A549 treated with AZD9567 at 1 μM for 4 hours (cell line): ENCODE results near the gene C17orf113. TPM values are rescaled to one million over a fixed set of nuclear protein-coding genes. Genes with fewer than 3 reads are reported as not detected.

Experiments
- total RNA-seq: library from RNA; stranded (reverse); fragments of 200-300 nt; extraction: Qiagen RNA extraction; gene quantifications from 5 replicates; pipeline ENCODE4 v1.2.3, GENCODE V29; 2022; ENCODE audit not compliant: insufficient read depth

Gene C17orf113
- 0.48 to 0.79 TPM (median 0.51 TPM) in 5 replicates for total RNA-seq

DNA sequence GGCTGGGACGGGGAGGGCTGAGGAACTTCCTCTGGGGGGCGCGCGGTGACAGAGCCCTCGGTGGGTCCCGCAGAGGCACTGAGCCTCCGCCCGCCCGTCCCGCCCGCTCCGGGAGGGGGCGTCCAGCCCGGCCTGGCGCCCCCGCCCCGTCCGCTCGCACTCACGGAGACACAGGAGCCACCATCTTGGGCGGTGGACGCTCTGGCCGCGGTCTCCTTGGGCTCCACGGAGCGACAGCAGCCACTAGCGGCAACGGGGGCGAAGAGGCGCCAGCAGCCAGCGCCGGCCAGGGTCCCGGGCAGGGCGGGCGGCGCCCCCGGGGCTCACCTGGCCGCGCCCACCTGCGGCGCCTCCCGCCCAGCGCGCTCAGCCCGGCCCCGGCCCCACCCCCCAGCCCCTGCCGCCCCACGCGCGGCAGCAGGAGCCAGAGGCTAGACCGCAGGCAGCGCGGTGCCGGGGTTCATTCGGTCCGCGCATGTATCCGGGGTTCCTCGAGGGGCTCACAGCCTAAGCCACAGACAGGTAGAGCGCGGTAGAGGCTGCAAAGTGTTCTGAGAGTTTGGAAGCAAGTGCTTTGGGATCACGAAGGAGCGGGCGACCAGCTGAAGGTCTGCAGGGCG is at the start of gene C17orf113:
TSS of gene C17orf113 (minus strand) at position 209 of the 620 bp plus-strand sequence. CDS start 7,225 bp downstream, outside the sequence.

DNA sequence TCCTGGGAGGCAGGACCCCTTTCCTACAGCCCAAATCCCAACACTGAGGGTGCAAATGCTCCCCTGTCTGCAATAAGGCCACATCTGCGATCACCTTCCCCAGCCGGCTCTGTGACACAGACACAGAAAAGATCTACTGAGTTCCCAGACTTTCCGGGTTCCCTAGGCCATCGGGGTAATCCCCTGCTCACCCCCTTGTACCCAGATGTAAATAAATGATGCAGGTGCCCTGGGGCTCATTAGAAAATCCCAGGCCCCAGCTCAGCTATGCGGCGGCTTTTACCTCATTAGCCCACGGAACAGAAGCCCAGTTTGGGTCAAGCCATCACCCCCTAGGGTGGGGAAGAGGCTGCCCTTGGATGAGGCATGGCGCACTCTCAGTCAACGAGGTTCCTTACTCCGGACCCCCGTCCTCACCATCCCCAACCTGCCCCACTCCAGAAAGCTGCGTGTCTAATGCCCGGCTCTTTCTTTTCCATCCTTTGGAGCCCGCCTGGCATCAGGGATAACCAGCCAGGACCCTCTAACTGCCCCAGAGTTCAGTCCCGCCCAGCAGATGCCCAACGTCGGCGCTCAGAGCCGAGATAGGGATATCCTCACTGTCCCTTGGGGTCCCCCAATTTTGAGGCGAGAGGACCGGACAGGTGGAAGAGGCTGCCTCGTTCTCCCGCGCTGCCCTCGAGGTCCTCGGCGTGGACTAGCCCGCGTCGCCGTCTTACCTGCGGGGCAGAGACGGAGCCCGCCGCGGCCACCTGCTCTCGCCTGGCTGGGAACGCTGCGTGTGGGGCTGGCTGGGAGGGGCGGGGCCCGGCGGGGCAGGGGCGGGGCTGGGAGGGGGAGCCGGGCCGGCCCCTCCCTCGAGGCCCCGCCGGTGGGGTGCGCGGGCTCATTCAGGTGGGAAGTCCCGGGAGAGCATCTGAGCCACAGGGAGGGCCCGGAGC is 47.6 kb upstream of the C17orf113 start, which contains the start of gene ZNF385C:
TSS of gene ZNF385C (minus strand) at position 783 of the 941 bp plus-strand sequence. CDS start 35,417 bp downstream, outside the sequence.

DNA sequence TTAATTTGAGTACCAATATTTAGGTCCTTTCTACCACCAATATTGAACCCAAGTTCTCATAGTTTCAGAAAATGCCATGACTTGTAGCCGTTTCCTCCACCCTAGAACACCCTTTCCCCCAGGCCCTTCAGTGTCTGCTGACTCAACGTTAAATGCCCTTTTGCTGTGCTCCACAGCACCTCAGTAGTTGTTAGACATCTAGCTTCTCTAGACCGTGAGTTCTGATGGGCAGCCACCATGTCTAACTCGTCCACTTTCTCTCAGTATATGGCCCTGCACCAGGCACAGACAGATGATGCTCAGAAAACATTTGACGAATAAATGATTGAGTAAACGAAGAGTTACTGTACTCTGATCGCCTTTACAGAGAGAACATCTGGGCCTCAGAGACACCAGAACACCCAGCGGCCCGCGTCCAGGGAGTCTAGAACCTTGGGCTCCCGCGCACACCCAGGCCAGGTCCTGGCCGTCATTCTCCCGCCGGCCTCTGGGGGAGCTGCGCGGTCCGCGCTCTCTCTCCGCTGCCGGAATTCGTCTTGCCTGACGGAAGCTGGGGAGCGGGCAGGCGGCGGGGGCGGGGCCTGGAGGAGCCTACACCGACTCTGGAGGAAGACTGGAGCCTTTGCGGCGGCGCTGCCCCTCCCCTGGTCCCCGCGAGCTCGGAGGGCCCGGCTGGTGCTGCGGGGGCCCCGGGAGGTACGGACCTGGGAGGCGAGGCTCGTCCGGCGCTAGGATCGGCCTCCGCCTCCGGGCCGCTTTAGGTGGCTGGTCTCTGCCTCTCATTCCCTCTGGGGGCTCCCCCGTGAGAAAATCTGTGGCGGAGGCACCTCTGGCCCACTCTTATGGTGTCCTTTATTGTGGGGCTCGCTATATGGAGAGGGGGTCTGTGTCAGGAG is 30.6 kb downstream of the C17orf113 start, which contains the start of gene NKIRAS2:
TSS of gene NKIRAS2 (plus strand) at position 582 of the 896 bp plus-strand sequence. CDS start 1,488 bp downstream, outside the sequence.

DNA sequence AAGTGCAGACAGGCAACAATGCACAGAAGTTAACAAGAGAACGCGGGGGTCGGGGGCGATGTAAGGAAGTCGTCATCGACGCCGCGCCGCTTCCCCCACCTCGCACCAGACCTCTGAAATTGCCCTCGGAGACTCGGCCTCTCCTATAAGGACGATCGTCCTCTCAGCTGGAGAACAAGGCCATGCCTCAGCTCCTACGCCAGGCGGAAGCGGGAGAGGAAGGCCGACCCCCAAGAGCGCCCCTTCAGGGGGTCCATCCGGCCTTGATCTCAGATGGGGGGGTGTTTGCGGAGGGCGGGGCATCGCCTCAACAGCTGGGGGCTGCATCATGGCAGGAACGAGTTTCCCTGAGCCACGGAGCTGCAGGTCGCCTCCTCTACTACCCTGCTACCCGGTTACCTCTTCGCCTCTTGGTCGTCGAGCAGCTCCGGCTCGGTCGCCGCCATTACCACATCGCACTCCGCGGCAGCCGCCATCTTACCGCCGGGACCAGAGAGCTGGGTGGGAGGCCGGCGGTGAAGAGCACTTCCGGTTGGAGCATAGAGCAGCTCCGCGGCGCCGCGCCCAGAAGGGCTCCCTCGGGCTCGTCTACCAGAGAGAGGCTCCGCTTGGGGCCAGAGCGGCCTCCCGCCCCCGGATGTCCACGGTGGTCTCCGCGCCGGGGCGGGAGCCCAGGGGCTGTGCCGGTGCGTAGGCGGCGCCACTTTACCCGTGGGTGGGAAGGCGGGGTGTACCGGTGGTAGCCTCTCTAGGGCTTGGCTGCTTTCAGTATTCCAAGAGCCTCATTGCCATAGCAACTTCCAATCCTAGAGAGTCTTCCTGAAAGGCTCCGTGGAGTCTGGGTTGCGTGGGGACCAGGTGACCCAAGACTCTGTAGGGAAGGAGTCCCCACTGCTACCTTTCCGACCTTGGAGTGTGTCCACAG is 33.2 kb downstream of the C17orf113 start, which contains the start of gene DNAJC7:
TSS of gene DNAJC7 (minus strand) at position 499 of the 925 bp plus-strand sequence. CDS start at position 476, 23 bp downstream.

Other genes starting within 250 kb of the C17orf113 start
- gene P3H4, start 238.7 kb downstream of the C17orf113 start, total RNA-seq: 25.5 to 36.4 TPM (median 34.4 TPM) in 5 replicates
- 91.9 to 106 TPM (median 105 TPM) in 5 replicates for gene FKBP10, start 237.6 kb downstream of the C17orf113 start, total RNA-seq
- 97.2 to 149 TPM (median 112 TPM) in 5 replicates for gene NT5C3B, start 214.4 kb downstream of the C17orf113 start, total RNA-seq
- gene KLHL10, start 212.8 kb downstream of the C17orf113 start, total RNA-seq: 0.07 to 0.15 TPM in 2 of 5 replicates, not detected in the others
- 2.8 to 3.2 TPM (median 2.8 TPM) in 5 replicates for gene KLHL11, start 185.2 kb downstream of the C17orf113 start, total RNA-seq
- 243 to 288 TPM (median 264 TPM) in 5 replicates for gene ACLY, start 131.7 kb downstream of the C17orf113 start, total RNA-seq
- gene ODAD4, start 120.0 kb downstream of the C17orf113 start, total RNA-seq: 0.99 to 2.7 TPM (median 1.3 TPM) in 5 replicates
- 67.3 to 81.4 TPM (median 70.7 TPM) in 5 replicates for gene CNP, start 83.8 kb downstream of the C17orf113 start, total RNA-seq
- gene DNAJC7, start 33.2 kb downstream of the C17orf113 start, total RNA-seq: 105 to 127 TPM (median 106 TPM) in 5 replicates
- 33.6 to 48.8 TPM (median 46.7 TPM) in 5 replicates for gene NKIRAS2, start 30.5 kb downstream of the C17orf113 start, total RNA-seq
- 0.13 to 0.26 TPM (median 0.20 TPM) in 4 of 5 replicates, not detected in the other for gene ZNF385C, start 47.9 kb upstream of the C17orf113 start, total RNA-seq
- 0.30 to 0.42 TPM (median 0.38 TPM) in 4 of 5 replicates, not detected in the other for gene DHX58, start 62.1 kb upstream of the C17orf113 start, total RNA-seq
- 28.0 to 49.2 TPM (median 46.5 TPM) in 5 replicates for gene KAT2A, start 70.8 kb upstream of the C17orf113 start, total RNA-seq
- not detected in 5 replicates for gene HSPB9, start 72.2 kb upstream of the C17orf113 start, total RNA-seq
- gene RAB5C, start 104.4 kb upstream of the C17orf113 start, total RNA-seq: 260 to 269 TPM (median 267 TPM) in 5 replicates
- 0.26 to 0.38 TPM (median 0.29 TPM) in 4 of 5 replicates, not detected in the other for gene KCNH4, start 130.5 kb upstream of the C17orf113 start, total RNA-seq
- 0.16 to 0.25 TPM (median 0.22 TPM) in 3 of 5 replicates, not detected in the others for gene HCRT, start 134.9 kb upstream of the C17orf113 start, total RNA-seq
- gene GHDC, start 143.9 kb upstream of the C17orf113 start, total RNA-seq: 10.5 to 19.2 TPM (median 18.5 TPM) in 5 replicates
- gene STAT5B, start 225.8 kb upstream of the C17orf113 start, total RNA-seq: 23.9 to 29.1 TPM (median 27.2 TPM) in 5 replicates
- 4.8 to 6.0 TPM (median 5.7 TPM) in 5 replicates for gene STAT5A, start 237.9 kb upstream of the C17orf113 start, total RNA-seq